ENCODE measurements around the gene NFILZ.

Gene NFILZ

DNA sequence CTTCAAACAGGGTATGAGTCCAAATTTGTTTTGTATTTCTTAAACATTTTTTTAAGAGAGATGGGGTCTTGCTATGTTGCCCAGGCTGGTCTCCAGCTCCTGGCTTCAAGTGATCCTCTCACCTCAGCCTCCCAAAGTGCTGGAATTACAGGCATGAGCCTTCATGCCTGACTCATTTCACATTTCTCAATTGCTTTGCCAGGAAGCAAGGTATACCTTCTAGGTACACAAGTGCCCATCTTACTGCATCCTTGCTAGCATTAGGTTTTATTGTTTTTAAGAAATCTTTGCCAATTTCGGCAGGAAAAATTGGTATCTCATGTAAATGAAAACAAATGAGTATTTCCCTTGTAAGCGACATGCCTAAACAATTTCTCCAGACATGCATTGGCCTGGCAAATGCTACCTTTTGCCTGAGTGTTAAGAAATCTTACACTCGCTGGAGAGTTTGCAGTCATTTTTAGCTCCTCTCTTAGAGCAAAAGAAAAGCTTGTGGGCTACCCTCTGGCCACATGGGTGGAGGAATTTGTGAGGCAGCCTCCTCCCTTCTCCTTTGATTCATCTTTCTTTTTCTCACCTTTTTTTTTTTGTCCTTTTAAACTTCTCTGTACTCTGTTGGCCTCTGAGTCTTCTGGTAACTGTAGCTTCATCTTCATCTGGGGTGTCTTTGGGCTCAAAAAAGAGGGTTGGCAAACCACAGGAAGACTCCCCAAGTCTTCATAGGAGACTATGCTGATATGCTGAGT, 35.2 kb downstream of the NFILZ start:
- H3K27ac ChIP-seq (ENCODE audit: low read depth, low read length, severe bottlenecking): no peak overlapping the region
- WGBS, 2 experiments (ENCODE audit: insufficient coverage in 2 of 2): 93 to 100% methylated on average over 1 to 2 of the region's 3 CpGs
- no peaks in the 10 kb centered on the region for H3K9me3 ChIP-seq (ENCODE audit: control insufficient read depth, low read length)
- H3K4me3 ChIP-seq (ENCODE audit: extremely low read depth, insufficient read depth, low read length, poor library complexity, severe bottlenecking): no peak overlapping the region
- no peaks in the 10 kb centered on the region for H3K4me1 ChIP-seq (ENCODE audit: control insufficient read depth, insufficient read depth, low read length, poor library complexity, severe bottlenecking)
- H3K36me3 ChIP-seq (ENCODE audit: control insufficient read depth, insufficient read depth, low read length): no peaks in the 10 kb centered on the region

DNA sequence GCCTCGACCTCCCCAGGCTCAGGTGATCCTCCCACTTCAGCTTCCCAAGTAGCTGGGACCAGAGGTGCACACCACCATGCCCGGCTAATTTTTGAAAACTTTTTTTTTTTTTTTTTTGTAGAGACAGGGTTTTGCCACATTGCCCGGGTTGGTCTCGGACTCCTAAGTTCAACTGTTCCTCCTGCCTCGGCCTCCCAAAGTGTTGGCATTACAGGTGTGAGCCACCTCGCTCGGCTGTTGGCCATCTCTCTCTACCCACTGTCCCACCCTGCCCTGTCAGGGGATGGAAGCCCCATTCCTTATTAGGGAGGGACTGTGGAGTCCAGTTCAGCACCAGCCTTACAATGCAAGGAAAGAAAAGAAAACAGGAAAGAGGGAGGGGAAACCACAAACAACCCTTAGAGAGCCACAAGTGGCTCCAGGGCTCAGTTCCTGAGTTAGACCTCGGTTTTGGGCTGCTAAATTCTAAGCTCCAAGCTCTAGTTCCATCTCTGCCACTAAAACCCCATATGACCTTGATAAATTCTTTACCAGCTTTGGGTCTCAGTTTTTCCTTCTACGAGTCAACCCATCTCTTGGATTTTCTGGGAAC, 36.5 kb downstream of the NFILZ start:
- Histone ChIP-seq H3K4me1 (ENCODE audit: control insufficient read depth, insufficient read depth, low read length, poor library complexity, severe bottlenecking) (peaks cover 6% of the 10 kb centered on the region), H3K36me3 (ENCODE audit: control insufficient read depth, insufficient read depth, low read length) (no peaks in the 10 kb centered on the region), H3K9me3 (ENCODE audit: control insufficient read depth, low read length) (no peaks in the 10 kb centered on the region), H3K4me3 (ENCODE audit: extremely low read depth, insufficient read depth, low read length, poor library complexity, severe bottlenecking) (no peak overlapping the region), H3K27ac (ENCODE audit: low read depth, low read length, severe bottlenecking) (no peak overlapping the region)
- WGBS, 2 experiments (ENCODE audit: insufficient coverage in 2 of 2): 51 to 79% methylated on average over 2 to 4 of the region's 9 CpGs

DNA sequence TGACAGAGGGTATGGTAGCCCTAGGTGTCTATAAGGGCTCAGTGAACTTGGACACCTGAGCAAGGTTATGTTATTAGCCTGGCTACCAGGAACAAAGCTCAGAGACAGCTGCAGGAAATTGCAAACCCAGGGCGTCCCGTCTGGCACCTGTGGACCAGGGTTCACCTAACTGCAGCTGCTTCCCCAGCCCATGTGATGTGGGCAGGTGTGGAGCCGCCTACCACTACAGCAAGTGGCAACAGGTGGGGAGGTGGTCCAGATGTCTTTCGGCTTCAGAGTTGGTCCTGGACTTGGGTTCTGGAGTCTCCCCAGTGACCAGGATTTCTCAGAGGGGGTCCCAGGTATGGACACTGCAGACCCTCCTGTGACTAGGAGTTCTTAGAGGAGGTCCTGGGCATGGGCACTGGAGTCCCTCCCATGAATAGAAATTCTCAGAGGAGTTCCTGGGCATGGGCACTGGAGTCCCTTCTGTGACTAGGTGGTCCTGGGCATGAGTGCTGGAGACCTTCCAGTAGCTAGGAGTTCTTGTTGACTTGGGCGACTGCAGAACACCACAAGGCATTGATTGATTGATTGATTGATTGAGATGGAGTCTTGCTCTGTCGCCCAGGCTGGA, 43.0 kb downstream of the NFILZ start:
- Histone ChIP-seq H3K36me3 (ENCODE audit: control insufficient read depth, insufficient read depth, low read length) (no peaks in the 10 kb centered on the region), H3K9me3 (ENCODE audit: control insufficient read depth, low read length) (peaks cover 3% of the 10 kb centered on the region), H3K4me1 (ENCODE audit: control insufficient read depth, insufficient read depth, low read length, poor library complexity, severe bottlenecking) (peaks cover 6% of the 10 kb centered on the region), H3K27ac (ENCODE audit: low read depth, low read length, severe bottlenecking) (no peak overlapping the region), H3K4me3 (ENCODE audit: extremely low read depth, insufficient read depth, low read length, poor library complexity, severe bottlenecking) (no peak overlapping the region)
- 88 to 92% methylated on average over 4 to 6 of the region's 6 CpGs for WGBS, 2 experiments (ENCODE audit: insufficient coverage in 2 of 2)

DNA sequence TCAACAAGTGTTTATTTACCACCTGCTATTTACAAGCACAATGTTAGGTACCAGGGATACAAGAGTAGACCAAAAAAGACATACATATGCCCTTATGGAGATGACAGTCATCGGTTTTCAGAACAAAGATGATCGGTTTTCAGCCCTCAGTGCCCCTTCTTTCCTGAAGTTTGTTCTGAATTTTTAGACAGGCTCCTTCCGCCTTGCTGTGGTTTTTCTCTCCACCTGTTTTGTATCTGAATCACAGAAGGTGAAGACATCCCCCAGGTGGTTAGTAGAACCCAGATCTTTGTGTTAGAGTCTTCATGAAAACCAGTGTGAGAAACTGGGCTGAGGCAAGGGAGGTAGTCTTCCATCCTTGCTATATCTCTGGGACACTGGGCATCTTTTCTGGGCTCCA, 44.6 kb downstream of the NFILZ start:
- Histone ChIP-seq H3K9me3 (ENCODE audit: control insufficient read depth, low read length) (peaks cover 4% of the 10 kb centered on the region), H3K36me3 (ENCODE audit: control insufficient read depth, insufficient read depth, low read length) (no peaks in the 10 kb centered on the region), H3K4me3 (ENCODE audit: extremely low read depth, insufficient read depth, low read length, poor library complexity, severe bottlenecking) (no peak overlapping the region), H3K4me1 (ENCODE audit: control insufficient read depth, insufficient read depth, low read length, poor library complexity, severe bottlenecking) (peaks cover 6% of the 10 kb centered on the region), H3K27ac (ENCODE audit: low read depth, low read length, severe bottlenecking) (no peak overlapping the region)
- 53 to 65% methylated on average over 2 of the region's 3 CpGs for WGBS, 2 experiments (ENCODE audit: insufficient coverage in 2 of 2)

DNA sequence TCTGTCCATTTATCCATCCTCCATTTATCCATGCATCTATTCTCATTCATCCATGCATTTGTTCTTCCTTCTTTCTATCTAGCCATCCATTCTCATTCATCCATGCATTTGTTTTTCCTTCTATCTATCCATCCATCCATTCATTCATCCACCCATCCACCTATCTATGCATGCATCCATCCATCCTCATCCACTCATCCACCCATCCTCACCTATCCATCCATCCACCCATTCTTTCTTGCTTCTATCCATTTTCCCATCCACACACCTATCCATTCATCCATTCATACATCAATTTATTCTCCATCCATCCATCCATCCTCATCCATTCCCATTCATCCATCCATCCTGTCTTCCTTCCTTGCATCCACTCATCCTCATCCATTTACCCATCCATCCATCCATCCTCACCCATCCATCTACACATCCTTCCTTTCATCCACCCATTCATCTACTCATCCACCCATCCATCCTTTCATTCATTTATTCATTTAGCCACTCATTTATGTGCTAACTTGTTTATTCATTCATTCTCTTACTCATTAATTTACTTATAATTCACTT, 47.9 kb downstream of the NFILZ start:
- no peak overlapping the region for H3K27ac ChIP-seq (ENCODE audit: low read depth, low read length, severe bottlenecking)
- peaks cover 11% of the 10 kb centered on the region for H3K4me1 ChIP-seq (ENCODE audit: control insufficient read depth, insufficient read depth, low read length, poor library complexity, severe bottlenecking)
- H3K36me3 ChIP-seq (ENCODE audit: control insufficient read depth, insufficient read depth, low read length): no peaks in the 10 kb centered on the region
- no peak overlapping the region for H3K4me3 ChIP-seq (ENCODE audit: extremely low read depth, insufficient read depth, low read length, poor library complexity, severe bottlenecking)
- H3K9me3 ChIP-seq (ENCODE audit: control insufficient read depth, low read length): peaks cover 14% of the 10 kb centered on the region
